ENCODE results near the gene GOLGA5.
A peak's percentile ranks its signal among the peaks of the same experiment; 100 is the strongest.
"Not testable (repeated sequence)": the region's sequence is repeated elsewhere in the genome, so short reads cannot be mapped to it uniquely, and the experiment has no call there.

The GOLGA5 gene

DNA sequence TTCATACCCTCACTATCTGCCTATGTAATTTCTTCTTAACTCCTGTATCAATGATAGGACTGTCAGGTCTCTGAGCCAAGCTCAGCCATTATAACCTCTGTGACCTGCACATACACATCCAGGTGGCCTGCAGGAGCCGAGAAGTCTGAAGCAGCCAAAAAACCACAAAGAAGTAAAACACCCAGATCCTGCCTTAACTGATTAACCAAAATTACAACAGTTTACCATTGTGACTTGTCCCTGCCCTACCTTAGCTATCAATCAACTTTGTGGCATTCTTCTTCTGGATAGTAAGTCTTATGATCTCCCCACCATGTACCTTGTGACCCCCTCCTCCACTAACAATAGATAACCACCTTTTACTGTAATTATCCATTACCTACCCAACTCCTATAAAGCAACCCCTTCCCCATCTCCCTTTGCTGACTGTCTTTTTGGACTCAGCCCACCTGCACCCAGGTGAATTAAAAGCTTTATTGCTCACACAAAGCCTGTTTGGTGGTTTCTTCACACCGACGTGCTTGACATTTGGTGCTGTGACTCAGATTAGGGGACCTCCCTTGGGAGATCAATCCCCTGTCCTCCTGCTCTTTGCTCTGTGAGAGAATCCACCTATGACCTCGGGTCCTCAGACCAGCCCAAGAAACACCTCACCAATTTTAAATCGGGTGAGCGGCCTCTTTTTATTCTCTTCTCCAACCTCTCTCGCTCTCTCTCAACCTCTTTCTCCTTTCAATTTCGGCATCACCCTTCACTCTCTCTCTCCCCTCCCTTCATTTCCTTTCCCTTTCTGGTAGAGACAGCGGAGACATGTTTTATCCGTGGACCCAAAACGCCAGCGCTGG, 34.2 kb upstream of the GOLGA5 start:
- TF ChIP-seq, protein P1, sequence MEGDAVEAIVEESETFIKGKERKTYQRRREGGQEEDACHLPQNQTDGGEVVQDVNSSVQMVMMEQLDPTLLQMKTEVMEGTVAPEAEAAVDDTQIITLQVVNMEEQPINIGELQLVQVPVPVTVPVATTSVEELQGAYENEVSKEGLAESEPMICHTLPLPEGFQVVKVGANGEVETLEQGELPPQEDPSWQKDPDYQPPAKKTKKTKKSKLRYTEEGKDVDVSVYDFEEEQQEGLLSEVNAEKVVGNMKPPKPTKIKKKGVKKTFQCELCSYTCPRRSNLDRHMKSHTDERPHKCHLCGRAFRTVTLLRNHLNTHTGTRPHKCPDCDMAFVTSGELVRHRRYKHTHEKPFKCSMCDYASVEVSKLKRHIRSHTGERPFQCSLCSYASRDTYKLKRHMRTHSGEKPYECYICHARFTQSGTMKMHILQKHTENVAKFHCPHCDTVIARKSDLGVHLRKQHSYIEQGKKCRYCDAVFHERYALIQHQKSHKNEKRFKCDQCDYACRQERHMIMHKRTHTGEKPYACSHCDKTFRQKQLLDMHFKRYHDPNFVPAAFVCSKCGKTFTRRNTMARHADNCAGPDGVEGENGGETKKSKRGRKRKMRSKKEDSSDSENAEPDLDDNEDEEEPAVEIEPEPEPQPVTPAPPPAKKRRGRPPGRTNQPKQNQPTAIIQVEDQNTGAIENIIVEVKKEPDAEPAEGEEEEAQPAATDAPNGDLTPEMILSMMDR (IDR thresholded peaks at IDR 0.05; ENCODE audit: insufficient read depth, low read length, poor library complexity, severe bottlenecking): no peak

DNA sequence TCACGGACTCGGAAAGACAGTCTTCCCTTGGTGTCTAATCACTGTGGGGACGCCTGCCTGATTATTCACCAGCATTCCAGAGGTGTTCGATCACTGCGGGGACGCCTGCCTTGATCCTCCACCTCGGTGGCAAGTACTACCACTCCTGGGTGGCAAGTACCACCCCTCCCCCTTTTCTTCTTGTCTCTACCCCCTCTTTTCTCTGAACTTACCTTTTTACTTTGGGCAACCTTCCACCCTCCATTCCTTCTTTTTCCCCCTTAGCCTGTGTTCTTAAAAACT, 33.6 kb upstream of the GOLGA5 start:
- Histone ChIP-seq H3K27me3 (replicated peaks; ENCODE audit: control insufficient read depth, insufficient read depth, low read length) (no peaks in the 10 kb centered on the region), H3K4me3 (replicated peaks; ENCODE audit: low read depth, low read length) (no peak overlapping the region), H3K36me3 (ENCODE audit: control insufficient read depth, insufficient read depth, low read length) (no peaks in the 10 kb centered on the region)
- DNase-seq (ENCODE audit: extremely low read depth, insufficient read length): no peak
- TF ChIP-seq, protein P1 (IDR thresholded peaks at IDR 0.05; ENCODE audit: insufficient read depth, low read length, poor library complexity, severe bottlenecking): no peak

More for the DNA sequence above, 34.2 kb upstream of the GOLGA5 start:
- H3K4me3 ChIP-seq (replicated peaks; ENCODE audit: low read depth, low read length): no peak overlapping the region
- H3K36me3 ChIP-seq (ENCODE audit: control insufficient read depth, insufficient read depth, low read length): no peaks in the 10 kb centered on the region
- H3K27me3 ChIP-seq (replicated peaks; ENCODE audit: control insufficient read depth, insufficient read depth, low read length): no peaks in the 10 kb centered on the region
- no peak for DNase-seq (ENCODE audit: extremely low read depth, insufficient read length)

DNA sequence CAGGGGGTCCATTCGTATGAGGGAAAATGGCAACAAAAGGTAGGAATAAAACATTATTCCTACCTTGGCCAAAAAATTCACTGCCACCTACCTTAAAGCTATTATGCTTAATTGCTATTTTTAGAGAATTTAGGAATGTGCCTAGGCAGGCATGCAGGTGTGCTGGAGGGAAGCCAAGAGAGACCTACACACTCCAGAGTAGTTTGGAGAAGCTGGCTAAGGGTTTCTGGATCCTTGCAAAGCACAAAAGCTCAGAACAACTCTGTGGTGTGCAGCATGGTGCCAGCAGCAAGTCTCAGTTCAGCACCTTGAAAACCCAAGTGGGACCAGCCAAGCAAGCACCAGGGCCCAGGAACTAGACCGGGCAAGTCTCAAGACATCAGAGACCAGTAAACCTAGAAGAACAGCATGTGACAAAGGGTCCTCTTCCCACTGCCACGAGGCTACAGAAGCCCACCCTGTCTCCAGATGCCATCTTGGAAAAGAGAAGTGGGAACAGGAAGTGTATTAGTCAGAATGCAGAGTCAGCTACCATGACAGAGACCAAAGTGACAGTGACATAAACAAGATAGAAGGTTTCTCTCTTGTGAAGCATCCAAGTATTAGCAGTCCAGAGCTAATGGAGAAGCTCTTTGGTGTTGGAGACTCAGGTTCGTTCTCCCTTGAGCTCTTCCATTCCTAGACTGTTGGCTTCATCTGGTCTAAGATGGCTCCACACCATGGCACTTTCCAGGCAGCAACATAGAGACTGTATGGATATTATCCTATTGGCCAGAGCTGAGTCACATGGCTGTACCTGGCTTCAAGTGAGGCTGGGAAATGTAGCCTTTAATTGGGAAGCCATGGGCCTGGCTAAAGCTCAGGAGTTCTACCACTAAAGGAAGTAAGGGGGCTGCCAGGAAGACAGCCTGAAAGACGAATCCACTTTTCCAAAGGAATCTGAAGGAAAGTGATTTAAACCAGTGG, 30.2 kb upstream of the GOLGA5 start:
- not testable (repeated sequence) for H3K27me3 ChIP-seq (replicated peaks; ENCODE audit: control insufficient read depth, insufficient read depth, low read length); DNase-seq (ENCODE audit: extremely low read depth, insufficient read length); H3K4me3 ChIP-seq (replicated peaks; ENCODE audit: low read depth, low read length); H3K36me3 ChIP-seq (ENCODE audit: control insufficient read depth, insufficient read depth, low read length)

DNA sequence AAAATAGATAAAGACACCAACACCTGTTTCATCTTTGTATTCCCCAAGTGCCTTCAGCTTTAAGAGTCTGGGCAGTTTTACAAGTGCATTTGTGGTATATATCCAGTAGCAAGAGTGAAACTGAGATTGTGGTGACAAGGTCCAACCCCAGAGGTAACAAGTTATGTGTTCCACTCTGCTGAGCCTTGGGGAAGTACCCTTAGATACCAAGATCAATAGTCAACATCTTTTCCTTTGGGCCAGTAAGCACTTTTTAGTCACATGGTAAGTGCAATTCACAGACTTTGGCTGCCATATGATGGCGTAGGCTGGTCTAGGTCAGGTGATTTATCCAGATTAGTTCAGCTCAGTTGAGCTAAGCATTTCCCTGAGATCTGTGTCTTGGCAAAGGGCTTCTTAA, 25.9 kb upstream of the GOLGA5 start:
- not testable (repeated sequence) for H3K27me3 ChIP-seq (replicated peaks; ENCODE audit: control insufficient read depth, insufficient read depth, low read length); H3K36me3 ChIP-seq (ENCODE audit: control insufficient read depth, insufficient read depth, low read length); H3K4me3 ChIP-seq (replicated peaks; ENCODE audit: low read depth, low read length)
- DNase-seq (ENCODE audit: extremely low read depth, insufficient read length): peak; percentile 79

DNA sequence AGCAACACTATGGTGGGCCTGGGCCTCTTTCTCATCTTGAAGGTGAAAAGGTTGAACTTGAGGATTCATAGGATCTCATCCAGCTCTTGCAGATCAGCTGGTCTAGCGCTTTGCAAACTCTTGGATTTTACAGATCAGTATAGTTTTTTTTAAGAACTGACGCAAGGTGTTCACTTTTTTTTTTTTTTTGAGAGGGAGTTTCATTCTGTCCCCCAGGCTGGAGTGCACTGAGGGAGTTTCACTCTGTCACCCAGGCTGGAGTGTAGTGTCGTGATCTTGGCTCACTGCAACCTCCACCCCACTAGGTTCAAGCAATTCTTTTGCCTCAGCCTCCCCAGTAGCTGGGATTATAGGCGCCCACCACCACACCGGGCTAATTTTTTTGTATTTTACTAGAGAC, 25.3 kb upstream of the GOLGA5 start:
- TF ChIP-seq, protein P1 (IDR thresholded peaks at IDR 0.05; ENCODE audit: insufficient read depth, low read length, poor library complexity, severe bottlenecking): no peak
- DNase-seq (ENCODE audit: extremely low read depth, insufficient read length): no peak
- Histone ChIP-seq H3K4me3 (replicated peaks; ENCODE audit: low read depth, low read length) (no peak overlapping the region), H3K36me3 (ENCODE audit: control insufficient read depth, insufficient read depth, low read length) (no peaks in the 10 kb centered on the region), H3K27me3 (replicated peaks; ENCODE audit: control insufficient read depth, insufficient read depth, low read length) (no peaks in the 10 kb centered on the region)

DNA sequence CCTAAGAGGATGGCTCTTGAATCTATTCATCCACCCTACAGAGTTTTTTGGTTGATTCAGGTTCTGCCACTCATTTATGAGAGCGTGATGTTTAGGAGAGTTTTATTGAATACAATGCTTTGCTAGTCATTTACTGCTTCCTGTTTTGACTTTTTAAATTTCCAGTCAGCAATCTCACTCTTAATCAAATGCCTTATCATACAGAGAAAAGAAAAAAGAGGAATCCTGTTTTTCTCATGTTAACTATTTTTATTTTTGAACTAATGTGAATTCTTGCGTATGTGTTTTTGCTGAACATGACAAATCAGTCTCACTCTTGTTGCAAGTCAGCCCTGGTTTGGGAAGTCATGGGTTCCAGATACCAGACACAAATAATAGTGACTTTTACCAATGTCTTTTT, 23.6 kb upstream of the GOLGA5 start:
- Histone ChIP-seq H3K4me3 (replicated peaks; ENCODE audit: low read depth, low read length) (no peak overlapping the region), H3K27me3 (replicated peaks; ENCODE audit: control insufficient read depth, insufficient read depth, low read length) (no peaks in the 10 kb centered on the region), H3K36me3 (ENCODE audit: control insufficient read depth, insufficient read depth, low read length) (no peaks in the 10 kb centered on the region)
- TF ChIP-seq, protein P1 (IDR thresholded peaks at IDR 0.05; ENCODE audit: insufficient read depth, low read length, poor library complexity, severe bottlenecking): no peak
- DNase-seq (ENCODE audit: extremely low read depth, insufficient read length): peak; percentile 55
